GM21390 (cell line): ENCODE results near the gene SPEG.

ENCODE experiments used
- ATAC-seq: cut with Tn5 transposase; IDR thresholded peaks from one replicate; pipeline ENCODE4 v1.9.1; 2021; ENCODE audit not compliant: unreplicated experiment

The SPEG gene

GRCh38 chr2:219543596-219544358, 109.1 kb downstream of the SPEG start, which contains the start of the genes CHPF and TMEM198:
CHPF (minus strand) TSS chr2:219543809; CDS start chr2:219543538, 271 bp downstream.
TMEM198 (plus strand) TSS chr2:219544028; CDS start chr2:219544728, 700 bp downstream.
- ATAC-seq: peak; percentile 73

GRCh38 chr2:219544567-219544966, 109.9 kb downstream of the SPEG start:
- no peak for ATAC-seq

GRCh38 chr2:219545295-219545942, 110.8 kb downstream of the SPEG start:
- no peak for ATAC-seq

GRCh38 chr2:219545943-219546352, 111.3 kb downstream of the SPEG start:
- ATAC-seq: no peak

GRCh38 chr2:219547621-219548020, 113.0 kb downstream of the SPEG start:
- ATAC-seq: no peak
